ENCODE measurements around the gene CCDC127. TPM values are rescaled to one million over a fixed set of nuclear protein-coding genes. Genes with fewer than 3 reads are reported as not detected.

The CCDC127 gene
- total RNA-seq, 1 donor from 2014 or later, result 8.8 TPM

DNA sequence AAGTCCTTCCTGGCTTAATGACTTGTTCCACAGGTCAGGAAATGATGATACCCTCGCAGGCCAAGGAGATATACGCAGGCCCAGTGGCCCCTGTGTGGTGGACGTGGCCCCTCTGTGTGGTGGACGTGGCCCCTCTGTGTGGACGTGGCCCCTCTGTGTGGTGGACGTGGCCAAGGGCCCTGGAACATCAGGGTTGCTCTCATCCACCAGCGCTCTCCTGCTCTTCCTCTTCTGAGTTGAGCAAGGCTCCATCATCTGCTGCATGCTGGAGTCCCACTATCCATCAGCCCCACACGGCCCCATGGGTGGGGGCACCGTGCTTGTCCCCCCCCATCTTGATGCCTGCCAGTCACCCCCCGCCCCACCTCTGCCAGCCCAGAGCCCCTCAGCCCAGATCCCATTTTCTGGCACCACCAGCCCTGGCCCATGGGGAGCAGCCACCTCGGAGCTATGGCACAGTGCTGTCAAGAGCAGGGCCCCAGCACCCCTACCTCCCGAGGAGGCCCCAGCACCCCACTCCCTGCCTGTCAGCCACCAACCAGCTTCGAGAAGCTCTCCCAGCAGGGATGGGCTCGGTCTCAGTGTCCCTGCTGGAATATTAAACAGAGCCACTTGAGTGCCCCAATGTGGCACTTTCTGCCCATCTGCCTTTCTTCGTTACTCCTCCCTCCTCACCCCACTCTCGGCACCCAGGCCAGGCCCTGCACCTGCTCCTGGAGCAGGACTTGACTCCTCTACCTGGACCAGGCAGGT is 18.6 kb downstream of the CCDC127 start:
- Histone ChIP-seq H3K4me1 (ENCODE audit: insufficient read depth, low read length) (no peaks in the 10 kb centered on the region), H3K27ac (ENCODE audit: low read depth, low read length) (no peak overlapping the region), H3K36me3 (ENCODE audit: insufficient read depth, low read length) (no peaks in the 10 kb centered on the region), H3K9ac (ENCODE audit: low read length) (no peak overlapping the region), H3K4me2 (ENCODE audit: low read length) (no peak overlapping the region), H2AFZ (ENCODE audit: low read depth, low read length) (no peak overlapping the region), H3K4me3 (ENCODE audit: insufficient read depth, low read depth, low read length) (no peak overlapping the region), H3K79me2 (ENCODE audit: insufficient read depth, low read length) (peaks cover 6% of the 10 kb centered on the region), H3K9me3 (ENCODE audit: insufficient read depth, low read depth, low read length) (no peaks in the 10 kb centered on the region), H4K20me1 (ENCODE audit: insufficient read depth, low read length) (peaks cover 33% of the 10 kb centered on the region), H3K27me3 (ENCODE audit: insufficient read depth, low read length) (no peaks in the 10 kb centered on the region)
- TF ChIP-seq EZH2 (IDR thresholded peaks at IDR 0.05; ENCODE audit: insufficient read depth, low read length), result no peak
- no peak for TF ChIP-seq CTCF (IDR thresholded peaks at IDR 0.05; ENCODE audit: insufficient read depth, low read depth, low read length)
- DNase-seq (ENCODE audit: low read depth) (no peak), FAIRE-seq (no peak)
- H3K27ac Mint-ChIP-seq (ENCODE audit: unreplicated experiment), result no peak overlapping the region
- H3K9me3 Mint-ChIP-seq (ENCODE audit: unreplicated experiment), result peaks cover 2% of the 10 kb centered on the region
- peaks cover 11% of the 10 kb centered on the region for H3K4me1 Mint-ChIP-seq (ENCODE audit: low read depth, unreplicated experiment)
- H3K4me3 Mint-ChIP-seq (ENCODE audit: unreplicated experiment), result no peak overlapping the region
- H3K36me3 Mint-ChIP-seq (ENCODE audit: low read depth, unreplicated experiment), result peaks cover 10% of the 10 kb centered on the region
- peaks cover 1% of the 10 kb centered on the region for H3K27me3 Mint-ChIP-seq (ENCODE audit: low read depth, unreplicated experiment)

DNA sequence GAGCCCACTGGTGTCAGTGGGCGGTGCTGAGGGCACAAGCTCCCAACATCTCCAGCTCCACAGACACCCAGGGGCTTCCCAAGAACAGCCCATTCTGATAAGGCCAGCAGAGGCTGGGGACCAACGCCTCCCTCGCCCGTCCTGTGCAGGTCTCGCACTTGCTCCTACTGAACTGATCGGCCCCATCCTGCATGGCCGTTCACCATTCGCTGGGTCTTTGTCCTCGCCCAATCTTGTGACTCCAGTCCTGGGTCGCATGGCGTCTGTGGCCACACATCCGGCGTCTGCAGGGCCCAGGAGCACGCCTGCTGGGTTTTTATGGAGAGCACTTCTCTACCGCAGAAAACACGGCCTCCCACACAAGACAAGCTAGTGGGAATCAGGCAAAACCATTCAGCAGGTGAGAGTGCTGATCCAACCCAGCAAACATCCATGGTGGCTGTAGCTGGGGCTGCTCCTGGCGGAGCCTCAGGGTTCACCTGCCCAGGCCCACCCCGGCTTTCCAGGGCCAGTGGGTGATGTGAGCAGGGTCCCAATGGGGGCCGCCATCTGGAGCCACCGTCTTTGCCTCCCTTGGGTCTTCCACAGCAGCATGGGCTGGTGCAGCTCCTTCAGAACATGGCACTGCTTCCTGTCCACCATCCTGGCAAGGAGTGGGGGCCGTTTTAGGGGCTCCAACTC is 19.3 kb downstream of the CCDC127 start:
- FAIRE-seq (no peak), DNase-seq (ENCODE audit: low read depth) (no peak)
- Histone ChIP-seq H3K27ac (ENCODE audit: low read depth, low read length) (no peak overlapping the region), H3K4me1 (ENCODE audit: insufficient read depth, low read length) (no peaks in the 10 kb centered on the region), H3K36me3 (ENCODE audit: insufficient read depth, low read length) (no peaks in the 10 kb centered on the region), H3K27me3 (ENCODE audit: insufficient read depth, low read length) (no peaks in the 10 kb centered on the region), H2AFZ (ENCODE audit: low read depth, low read length) (no peak overlapping the region), H4K20me1 (ENCODE audit: insufficient read depth, low read length) (peaks cover 26% of the 10 kb centered on the region), H3K4me3 (ENCODE audit: insufficient read depth, low read depth, low read length) (no peak overlapping the region), H3K4me2 (ENCODE audit: low read length) (no peak overlapping the region), H3K9me3 (ENCODE audit: insufficient read depth, low read depth, low read length) (no peaks in the 10 kb centered on the region), H3K79me2 (ENCODE audit: insufficient read depth, low read length) (peaks cover 4% of the 10 kb centered on the region), H3K9ac (ENCODE audit: low read length) (no peak overlapping the region)
- Mint-ChIP-seq H3K27ac (ENCODE audit: unreplicated experiment) (no peak overlapping the region), H3K4me3 (ENCODE audit: unreplicated experiment) (no peak overlapping the region), H3K4me1 (ENCODE audit: low read depth, unreplicated experiment) (peaks cover 11% of the 10 kb centered on the region), H3K27me3 (ENCODE audit: low read depth, unreplicated experiment) (peaks cover 1% of the 10 kb centered on the region), H3K9me3 (ENCODE audit: unreplicated experiment) (peaks cover 2% of the 10 kb centered on the region), H3K36me3 (ENCODE audit: low read depth, unreplicated experiment) (peaks cover 9% of the 10 kb centered on the region)
- TF ChIP-seq EZH2 (IDR thresholded peaks at IDR 0.05; ENCODE audit: insufficient read depth, low read length) (no peak), CTCF (IDR thresholded peaks at IDR 0.05; ENCODE audit: insufficient read depth, low read depth, low read length) (no peak)
